ENCODE measurements around the gene JAZF1. TPM values are rescaled to one million over a fixed set of nuclear protein-coding genes. Genes with fewer than 3 reads are reported as not detected.

Gene JAZF1
- total and polyA plus RNA-seq, 2 of the 8 experiments (the other 6 are each of a cell fraction or from before 2014, with no cell fraction given), result 2.6 to 21.8 TPM

DNA sequence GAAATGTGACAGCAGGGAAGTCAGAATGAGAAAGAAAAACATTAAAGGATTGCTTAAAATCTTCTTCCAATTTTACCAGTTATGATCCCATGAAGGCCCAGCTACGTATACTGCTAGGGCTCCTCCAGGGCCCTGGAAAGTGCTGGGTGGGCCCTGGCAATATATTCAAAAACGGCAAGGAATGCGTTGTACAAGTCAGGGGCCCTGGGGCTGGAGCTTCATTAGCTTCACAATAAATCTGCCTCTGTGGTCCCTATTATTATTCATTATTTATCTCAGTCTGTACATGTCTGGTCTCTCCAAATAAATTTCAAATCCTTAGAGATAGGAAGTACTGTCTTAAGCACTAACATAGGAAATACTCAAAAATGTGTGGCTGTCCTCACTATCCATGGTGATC lies 7.6 kb downstream of the JAZF1 start:
- H2BK20ac ChIP-seq (ENCODE audit: low read length), result no peak overlapping the region
- DNase-seq (ENCODE audit: low read depth in 1 of 2, low spot score in 2 of 2), result no peak
- no peak overlapping the region for H3K18ac ChIP-seq (ENCODE audit: extremely low read depth, low read length)
- H3K79me2 ChIP-seq (ENCODE audit: control insufficient read depth in 1 of 2, insufficient read depth in 2 of 2, low read length in 2 of 2), result peaks cover 0 to 54% of the 10 kb centered on the region in 2 experiments; a peak in 3 of 4 replicates
- H4K20me1 ChIP-seq (replicated peaks in 1 of 2; ENCODE audit: control insufficient read depth in 1 of 2, insufficient read depth in 2 of 2, low read length in 2 of 2), result peaks cover 0 to 3% of the 10 kb centered on the region in 2 experiments
- WGBS, 2 experiments (ENCODE audit: extremely low coverage in 1 of 2, insufficient coverage in 1 of 2, insufficient read length in 1 of 2, insufficient replicate concordance in 2 of 2, low coverage in 1 of 2, low lambda C conversion rate in 2 of 2, missing lambda C conversion rate in 1 of 2), result 75% methylated on average over 3 of the region's 3 CpGs; no CpG with 5 or more reads in 1 of the 2 experiments
- peaks cover 0 to 28% (median 10%) of the 10 kb centered on the region in 4 experiments; a peak in 6 of 7 replicates for H3K4me1 ChIP-seq (replicated peaks in 1 of 4; ENCODE audit: control insufficient read depth in 3 of 4, insufficient read depth in 4 of 4, low read length in 3 of 4)
- no peak overlapping the region for H4K8ac ChIP-seq (ENCODE audit: extremely low read depth, insufficient read depth, low read length)
- no peak overlapping the region for H3K4me3 ChIP-seq (ENCODE audit: extremely low read depth in 1 of 4, insufficient read depth in 2 of 4, low read depth in 3 of 4, low read length in 4 of 4)
- no peaks in the 10 kb centered on the region for H3K36me3 ChIP-seq (ENCODE audit: control insufficient read depth in 2 of 4, insufficient read depth in 4 of 4, low read length in 3 of 4)
- H3K79me1 ChIP-seq (ENCODE audit: low read depth, low read length), result 0 out of 2 replicates have a peak, but pooled peaks cover 2% of the 10 kb centered on the region
- H3K23ac ChIP-seq (ENCODE audit: insufficient read length), result no peak overlapping the region
- no peak overlapping the region for H3K4me2 ChIP-seq (ENCODE audit: insufficient read depth in 1 of 2, low read depth in 2 of 2, low read length in 2 of 2)
- no peak overlapping the region for H2BK15ac ChIP-seq (ENCODE audit: low read length)
- H3K9ac ChIP-seq (replicated peaks in 1 of 4; ENCODE audit: extremely low read depth in 1 of 4, low read depth in 3 of 4, low read length in 3 of 4), result no peak overlapping the region
- no peaks in the 10 kb centered on the region for H3K27me3 ChIP-seq (replicated peaks in 1 of 4; ENCODE audit: control insufficient read depth in 3 of 4, extremely low read depth in 1 of 4, insufficient read depth in 3 of 4, low read length in 3 of 4)
- H2AK5ac ChIP-seq (ENCODE audit: low read depth, low read length), result no peak overlapping the region
- no peak overlapping the region for H4K91ac ChIP-seq (replicated peaks; ENCODE audit: insufficient read length, low read length)
- H3K14ac ChIP-seq (ENCODE audit: insufficient read length), result no peak overlapping the region
- no peak overlapping the region for H3K56ac ChIP-seq (replicated peaks; ENCODE audit: insufficient read length, low read depth, low read length)
- H3K9me3 ChIP-seq (ENCODE audit: insufficient read depth in 2 of 2, low read depth in 1 of 2, low read length in 1 of 2), result no peaks in the 10 kb centered on the region
- no peak overlapping the region for H2AFZ ChIP-seq (ENCODE audit: low read length)
- peaks cover 1% of the 10 kb centered on the region; the same call in 1 of the 2 replicates for H3K23me2 ChIP-seq (ENCODE audit: low read depth, low read length)
- no peak overlapping the region for H2BK120ac ChIP-seq (replicated peaks; ENCODE audit: low read depth, low read length)
- no peak overlapping the region for H4K5ac ChIP-seq (ENCODE audit: insufficient read length, low read depth, low read length)
- POLR2A ChIA-PET (ENCODE audit: partially characterized antibody), result no interaction called here
- H2BK12ac ChIP-seq (ENCODE audit: low read depth, low read length), result no peak overlapping the region
- H3K4ac ChIP-seq (replicated peaks; ENCODE audit: insufficient read length, low read depth, low read length), result no peak overlapping the region
- CTCF ChIA-PET (ENCODE audit: partially characterized antibody), result no interaction called here
- H3K27ac ChIP-seq (ENCODE audit: low read depth, low read length), result no peak overlapping the region
- no peak for FAIRE-seq
- no peak overlapping the region for H2BK5ac ChIP-seq (ENCODE audit: low read depth, low read length)
- TF ChIP-seq, protein P1, sequence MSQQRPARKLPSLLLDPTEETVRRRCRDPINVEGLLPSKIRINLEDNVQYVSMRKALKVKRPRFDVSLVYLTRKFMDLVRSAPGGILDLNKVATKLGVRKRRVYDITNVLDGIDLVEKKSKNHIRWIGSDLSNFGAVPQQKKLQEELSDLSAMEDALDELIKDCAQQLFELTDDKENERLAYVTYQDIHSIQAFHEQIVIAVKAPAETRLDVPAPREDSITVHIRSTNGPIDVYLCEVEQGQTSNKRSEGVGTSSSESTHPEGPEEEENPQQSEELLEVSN (IDR thresholded peaks at IDR 0.05), result no peak
- TF ChIP-seq KDM1A (IDR thresholded peaks at IDR 0.05; ENCODE audit: borderline replicate concordance, low read length) (no peak), SP2 (IDR thresholded peaks at IDR 0.05; ENCODE audit: low read length) (no peak), RNF2 (IDR thresholded peaks at IDR 0.05; ENCODE audit: borderline replicate concordance, low read depth, low read length, missing control alignments, poor library complexity, severe bottlenecking) (no peak), YY1 (IDR thresholded peaks at IDR 0.05; ENCODE audit: low read depth, low read length) (no peak), SP4 (IDR thresholded peaks at IDR 0.05; ENCODE audit: low read length) (no peak), ASH2L (IDR thresholded peaks at IDR 0.05; ENCODE audit: low read length) (no peak), USF2 (IDR thresholded peaks at IDR 0.05; ENCODE audit: low read length) (no peak), FOSL1 (IDR thresholded peaks at IDR 0.05; ENCODE audit: insufficient read depth, low read depth, low read length) (no peak), CTCF (IDR thresholded peaks at IDR 0.05; ENCODE audit: control extremely low read depth in 1 of 3, insufficient read depth in 1 of 3, low read depth in 1 of 3, low read length in 3 of 3) (no peak)

All from H1 (cell line).